ENCODE measurements around the gene ABL2.

GRCh38 chr1:179101566-179101965 lies 127.9 kb downstream of the ABL2 start:
- no peak for TF ChIP-seq POLR2A (IDR thresholded peaks at IDR 0.05; ENCODE audit: extremely low read depth, insufficient read length)
- no peak for TF ChIP-seq CTCF (IDR thresholded peaks at IDR 0.05; ENCODE audit: low read depth, low read length)
